Keratinocyte (primary cell): Measurements from ENCODE around the gene PARVA.

ENCODE experiments used
- CTCF ChIP-seq, 3 experiments: IDR thresholded peaks in 1 of 3; conservative IDR thresholded peaks in 1 of 3; optimal IDR thresholded peaks in 1 of 3; 2 replicates in 2 of 3; 3 replicates in 1 of 3; pipeline versions ENCODE3 to v1.5.1; 2011; ENCODE audit warnings: low read length in 3 of 3, mild to moderate bottlenecking in 3 of 3, moderate library complexity in 2 of 3, control low read depth in 1 of 3, inconsistent platforms in 1 of 3; ENCODE audit not compliant: insufficient read depth in 2 of 3; ENCODE audit errors: extremely low read depth in 1 of 3
- EZH2 ChIP-seq: IDR thresholded peaks from one replicate; pipeline ENCODE4 v1.6.1; 2012; ENCODE audit warnings: inconsistent platforms, mild to moderate bottlenecking, low read length, moderate library complexity

- TF ChIP-seq CTCF (optimal IDR thresholded peaks at IDR 0.05 in 1 of 3, IDR thresholded peaks at IDR 0.05 in 1 of 3, conservative IDR thresholded peaks at IDR 0.05 in 1 of 3; ENCODE audit: extremely low read depth in 1 of 3, insufficient read depth in 2 of 3, low read length in 3 of 3) (no peak), EZH2 (no peak)
Observed at GRCh38 chr11:12421386-12421785, 44.0 kb downstream of the PARVA start.
